Amygdala (tissue), 56 donors: ENCODE results near the gene RAPH1.
A peak's percentile ranks its signal among the peaks of the same experiment; 100 is the strongest.

ENCODE experiments used
- DNase-seq, 56 donors: peaks; one replicate each; lab custom pipeline; 2025; lab: John Stamatoyannopoulos, UW

Gene RAPH1

GRCh38 chr2:203535078-203535783, at the start of gene RAPH1:
Gene RAPH1 (minus strand): TSS chr2:203535301. CDS start chr2:203495353, 39,948 bp downstream.
- peak in 53 of 56 donors; percentile 7 to 80 (median 64) for DNase-seq

- DNase-seq, result no peak
Measured at GRCh38 chr2:203584784-203585183, 49.7 kb upstream of the RAPH1 start.

GRCh38 chr2:203583701-203584100, 48.6 kb upstream of the RAPH1 start:
- DNase-seq, result no peak

GRCh38 chr2:203583084-203583695, 48.1 kb upstream of the RAPH1 start:
- no peak for DNase-seq

GRCh38 chr2:203582468-203582867, 47.4 kb upstream of the RAPH1 start:
- no peak for DNase-seq

- DNase-seq, result peak in 45 of 56 donors; percentile 1 to 77 (median 33)
Measured at GRCh38 chr2:203580844-203581243, 45.7 kb upstream of the RAPH1 start.

- no peak for DNase-seq
Measured at GRCh38 chr2:203579730-203580129, 44.6 kb upstream of the RAPH1 start.

- no peak for DNase-seq
Measured at GRCh38 chr2:203578759-203579643, 43.9 kb upstream of the RAPH1 start.

- DNase-seq, result no peak
Measured at GRCh38 chr2:203574824-203575223, 39.7 kb upstream of the RAPH1 start.

GRCh38 chr2:203572316-203572715, 37.2 kb upstream of the RAPH1 start:
- DNase-seq, result no peak

GRCh38 chr2:203569677-203570316, 34.7 kb upstream of the RAPH1 start:
- no peak for DNase-seq

- DNase-seq, result no peak
Measured at GRCh38 chr2:203567691-203568090, 32.6 kb upstream of the RAPH1 start.

GRCh38 chr2:203566161-203566560, 31.1 kb upstream of the RAPH1 start:
- DNase-seq, result no peak

- DNase-seq, result no peak
Measured at GRCh38 chr2:203565076-203565475, 30.0 kb upstream of the RAPH1 start.

- DNase-seq, result no peak
Measured at GRCh38 chr2:203562268-203562667, 27.2 kb upstream of the RAPH1 start.

GRCh38 chr2:203559641-203560040, 24.5 kb upstream of the RAPH1 start:
- DNase-seq, result no peak

GRCh38 chr2:203553784-203554183, 18.7 kb upstream of the RAPH1 start:
- DNase-seq, result no peak

GRCh38 chr2:203551778-203552177, 16.7 kb upstream of the RAPH1 start:
- DNase-seq, result no peak

- no peak for DNase-seq
Measured at GRCh38 chr2:203550266-203550665, 15.2 kb upstream of the RAPH1 start.

- DNase-seq, result no peak
Measured at GRCh38 chr2:203549406-203549805, 14.3 kb upstream of the RAPH1 start.

- no peak for DNase-seq
Measured at GRCh38 chr2:203548887-203549286, 13.8 kb upstream of the RAPH1 start.
